ENCODE results near the gene PDCD11.
"Not testable (repeated sequence)": the region's sequence is repeated elsewhere in the genome, so short reads cannot be mapped to it uniquely, and the experiment has no call there.

Gene PDCD11

DNA sequence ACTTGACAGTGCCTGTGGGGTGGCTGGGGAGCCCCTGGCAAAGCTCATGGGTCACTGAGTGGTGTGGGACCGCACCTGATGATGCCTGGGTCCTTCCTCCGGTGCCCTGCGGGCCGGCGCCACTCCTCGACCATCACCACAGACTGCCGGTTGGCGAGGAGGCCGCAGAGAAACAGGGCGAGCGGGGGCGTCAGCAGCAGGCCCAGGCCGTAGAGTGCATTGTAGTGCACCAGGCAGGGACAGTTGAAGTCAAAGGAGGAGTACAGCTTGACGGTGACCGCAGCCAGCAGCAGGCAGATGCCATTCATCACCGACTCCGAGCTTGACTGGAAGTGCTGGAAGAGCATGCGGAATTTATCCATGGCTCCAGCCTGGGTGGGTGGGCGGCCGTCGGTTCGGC lies 82.2 kb downstream of the PDCD11 start:
- DNase-seq: no peak

GRCh38 chr10:103479135-103479534 lies 82.7 kb downstream of the PDCD11 start, which contains the start of gene CALHM3:
Gene CALHM3, minus strand, starts transcription at chr10:103479240. Its CDS starts 208 bp downstream, at chr10:103479032.
- no peak for DNase-seq

DNA sequence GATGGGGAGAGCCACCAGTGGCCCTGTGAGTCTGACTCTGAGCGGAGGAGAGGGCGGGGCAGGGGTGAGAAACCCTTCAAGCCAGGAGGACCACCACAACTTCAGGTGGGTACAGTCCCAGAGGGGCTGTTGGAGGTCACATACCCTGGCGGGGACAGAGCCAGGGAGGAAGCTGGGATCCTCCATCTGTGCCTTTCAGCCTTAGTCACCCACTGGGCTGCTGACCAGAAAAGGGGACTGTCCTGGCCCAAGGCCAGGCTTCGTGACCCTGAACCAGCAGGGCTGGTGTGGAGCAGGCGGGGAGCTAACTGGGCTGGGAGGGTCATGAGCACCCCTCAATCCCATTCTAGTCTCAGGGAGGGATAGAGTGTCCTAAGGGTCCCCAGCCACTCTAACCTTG lies 84.1 kb downstream of the PDCD11 start:
- DNase-seq: no peak

GRCh38 chr10:103481974-103482531 lies 85.6 kb downstream of the PDCD11 start:
- peak; percentile 18 for DNase-seq

GRCh38 chr10:103486635-103487409 lies 90.4 kb downstream of the PDCD11 start:
- not testable (repeated sequence) for DNase-seq

DNA sequence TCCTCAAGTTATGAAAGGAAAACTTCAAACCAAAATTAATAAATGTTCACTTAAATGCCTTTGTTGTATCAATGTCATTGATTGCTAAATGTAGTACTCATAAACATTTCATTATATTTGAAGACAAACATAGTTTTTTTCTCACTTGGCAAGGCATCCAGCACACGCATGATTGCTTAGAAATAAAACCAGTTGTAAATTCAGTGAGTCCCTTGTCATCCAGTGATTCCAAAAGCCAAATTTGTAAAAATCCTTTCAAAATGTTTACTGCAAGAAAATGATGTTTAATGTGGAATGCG lies 90.9 kb downstream of the PDCD11 start:
- no peak for DNase-seq

DNA sequence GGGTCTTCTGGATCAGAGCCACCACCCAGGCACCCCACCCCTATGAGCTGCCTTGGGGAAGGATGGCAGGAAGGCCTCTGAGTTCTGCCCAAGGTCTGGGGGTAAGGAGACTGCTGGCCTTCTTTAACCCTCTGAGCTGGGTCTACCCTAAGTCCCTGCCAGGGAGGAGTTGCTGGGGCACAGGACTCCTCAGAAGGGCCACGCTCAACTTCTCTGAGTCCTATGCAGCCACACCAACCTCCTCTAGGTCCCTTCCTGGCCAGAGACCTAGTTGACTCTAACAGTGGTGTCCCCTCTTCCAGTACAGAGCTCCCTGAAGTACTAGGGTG lies 94.5 kb downstream of the PDCD11 start:
- no peak for DNase-seq

- DNase-seq: no peak
Measured at GRCh38 chr10:103491729-103492364, 95.4 kb downstream of the PDCD11 start.

- no peak for DNase-seq
Measured at GRCh38 chr10:103492655-103493261, 96.3 kb downstream of the PDCD11 start.

GRCh38 chr10:103493362-103493915 lies 97.0 kb downstream of the PDCD11 start, which contains the start of gene NEURL1:
Gene NEURL1, plus strand, starts transcription at chr10:103493705. Its CDS starts 683 bp downstream, at chr10:103494388.
- peak; percentile 23 for DNase-seq

GRCh38 chr10:103493916-103494877 lies 97.8 kb downstream of the PDCD11 start:
- DNase-seq: no peak

DNA sequence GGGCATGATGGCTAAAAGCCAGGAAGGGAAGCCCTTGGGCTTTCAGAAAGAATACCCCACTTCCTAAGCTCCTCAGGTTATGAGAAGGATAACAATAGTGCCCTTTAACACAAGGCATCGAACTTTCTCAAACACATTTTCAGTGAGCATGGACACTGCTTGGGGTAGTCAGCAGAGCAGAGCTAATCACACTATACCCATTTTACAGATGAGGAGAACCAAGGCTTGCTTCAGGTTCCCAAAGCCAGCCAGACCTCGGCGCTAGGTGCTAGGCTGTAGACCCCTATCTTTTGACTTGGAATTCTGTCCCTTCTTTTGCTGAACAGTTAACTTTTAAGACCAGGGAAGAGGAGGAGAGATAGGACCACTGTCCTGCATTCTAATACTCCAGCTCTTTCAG lies 98.9 kb downstream of the PDCD11 start:
- DNase-seq: no peak

All from midbrain (tissue), 1 donor.